ENCODE data around the gene PCCA.
"Not testable (repeated sequence)": the region's sequence is repeated elsewhere in the genome, so short reads cannot be mapped to it uniquely, and the experiment has no call there.

GRCh38 chr13:100174455-100174854 lies 85.6 kb downstream of the PCCA start:
- not testable (repeated sequence) for TF ChIP-seq CTCF (IDR thresholded peaks at IDR 0.05; ENCODE audit: low read length); EZH2 (IDR thresholded peaks at IDR 0.05; ENCODE audit: borderline replicate concordance, low read length)

All from OCI-LY1 (cell line).